OCI-LY7 (cell line): ENCODE data around the gene KLF15. TPM values are rescaled to one million over a fixed set of nuclear protein-coding genes. Genes with fewer than 3 reads are reported as not detected.

ENCODE experiments used
- BruUV-seq: library from RNA; stranded (reverse); fragments of 400-500 nt; replicated peaks from 2 replicates; lab custom pipeline; 2021; lab: Mats Ljungman, UMichigan
- CTCF ChIA-PET: fragments of 300-600 bp; sonication (Branson Sonifier 250); formaldehyde crosslinking; loops from one replicate; lab custom pipeline; 2022; ENCODE audit warnings: antibody characterized with exemption; ENCODE audit not compliant: unreplicated experiment; lab: Charles Lee
- POLR2A ChIA-PET: fragments of 300-600 bp; sonication (Branson Sonifier 250); formaldehyde crosslinking; loops from one replicate; lab custom pipeline; 2022; ENCODE audit warnings: antibody characterized with exemption; lab: Charles Lee
- DNase-seq: peaks from one replicate; pipeline ENCODE4 v3.0.0-alpha.2; 2015; ENCODE audit warnings: low spot score
- H2AFZ ChIP-seq: fragments of 200-600 bp; sonication (generic), shearing (Covaris generic); 2 replicates; pipeline ENCODE4 v1.6.1; 2014; ENCODE audit warnings: mild to moderate bottlenecking, antibody characterized with exemption, low read length, moderate library complexity
- H3K27ac ChIP-seq: fragments of 200-600 bp; sonication (generic); 2 replicates; pipeline ENCODE4 v1.5.1; 2014; ENCODE audit warnings: mixed run types, low read depth, mild to moderate bottlenecking, moderate library complexity, low read length, inconsistent platforms; ENCODE audit not compliant: poor library complexity, severe bottlenecking
- H3K36me3 ChIP-seq: fragments of 200-600 bp; sonication (generic); 2 replicates; pipeline ENCODE4 v1.6.1; 2014; ENCODE audit warnings: mild to moderate bottlenecking, antibody characterized with exemption, low read length, moderate library complexity, mixed read lengths; ENCODE audit not compliant: insufficient read depth
- H3K4me1 ChIP-seq: fragments of 200-600 bp; sonication (generic); 2 replicates; pipeline ENCODE4 v1.5.1; 2014; ENCODE audit warnings: mild to moderate bottlenecking, low read length; ENCODE audit not compliant: insufficient read depth, poor library complexity, severe bottlenecking
- H3K4me2 ChIP-seq: fragments of 200-600 bp; sonication (generic); 2 replicates; pipeline ENCODE4 v1.6.1; 2014; ENCODE audit warnings: mild to moderate bottlenecking, low read length
- H3K4me3 ChIP-seq: fragments of 200-600 bp; sonication (generic); 2 replicates; pipeline ENCODE4 v1.5.1; 2014; ENCODE audit warnings: mild to moderate bottlenecking, low read depth, low read length; ENCODE audit not compliant: poor library complexity, severe bottlenecking
- H3K79me2 ChIP-seq: fragments of 200-600 bp; sonication (generic); 2 replicates; pipeline ENCODE4 v1.6.1; 2016; ENCODE audit warnings: low read depth, mild to moderate bottlenecking, low read length, moderate library complexity, mixed read lengths; ENCODE audit not compliant: insufficient read depth
- H3K9me2 ChIP-seq: fragments of 200-600 bp; sonication (generic); 2 replicates; pipeline ENCODE4 v1.6.1; 2016; ENCODE audit warnings: mild to moderate bottlenecking, low read length, mixed read lengths; ENCODE audit not compliant: insufficient read depth
- H3K9me3 ChIP-seq: fragments of 200-600 bp; sonication (generic); 2 replicates; pipeline ENCODE4 v1.6.1; 2014; ENCODE audit warnings: mild to moderate bottlenecking, mixed run types, low read length, mixed read lengths
- H4K20me1 ChIP-seq: fragments of 200-600 bp; sonication (generic); 2 replicates; pipeline ENCODE4 v1.6.1; 2014; ENCODE audit warnings: mild to moderate bottlenecking, antibody characterized with exemption, low read length, moderate library complexity, mixed read lengths; ENCODE audit not compliant: insufficient read depth
- EZH2phosphoT487 ChIP-seq: fragments of 200-600 bp; sonication (generic); IDR thresholded peaks from 2 replicates; pipeline ENCODE4 v1.6.1; 2018; ENCODE audit warnings: low read depth, borderline replicate concordance, mild to moderate bottlenecking, mixed run types, antibody characterized with exemption, low read length, moderate library complexity, mixed read lengths
- intact Hi-C: fragments of 100-400 bp; cut with micrococcal nuclease; formaldehyde crosslinking; loops from one replicate; pipeline ENCODE4 v1.10.0; 2022; ENCODE audit not compliant: unreplicated experiment
- total RNA-seq, 2 experiments: library from RNA; depleted of rRNA in 1 of 2; stranded (reverse); fragments of >200 nt in 1 of 2; shearing (Covaris generic) in 1 of 2; gene quantifications; 2 replicates each; pipeline ENCODE4 v1.2.3, GENCODE V29; 2014 to 2022
- TF ChIP-seq, protein P1 (sequence below): fragments of 200-600 bp; sonication (generic); conservative IDR thresholded peaks from 2 replicates; pipeline ENCODE4 v1.5.1; 2014; ENCODE audit warnings: mild to moderate bottlenecking, antibody characterized with exemption, low read length, moderate library complexity, mixed read lengths

Gene KLF15
- total RNA-seq, 2 experiments from 2014 or later = 12.3 to 26.4 TPM

GRCh38 chr3:126343649-126344035 lies 13.6 kb downstream of the KLF15 start:
- H4K20me1 ChIP-seq = no peaks in the 10 kb centered on the region; the same call in 1 of the 2 replicates
- no peaks in the 10 kb centered on the region for H3K9me3 ChIP-seq
- H2AFZ ChIP-seq = no peak overlapping the region
- POLR2A ChIA-PET = interaction anchor here (1.3 kb wide), 1 partner anchor 11 kb away, joined by 3 read pairs; no protein-coding TSS in a partner anchor
- H3K4me1 ChIP-seq = no peaks in the 10 kb centered on the region
- BruUV-seq = no TSS peak
- no peaks in the 10 kb centered on the region for H3K9me2 ChIP-seq
- intact Hi-C loops = no loop called here
- H3K36me3 ChIP-seq = no peaks in the 10 kb centered on the region
- DNase-seq = no peak
- TF ChIP-seq, protein P1, sequence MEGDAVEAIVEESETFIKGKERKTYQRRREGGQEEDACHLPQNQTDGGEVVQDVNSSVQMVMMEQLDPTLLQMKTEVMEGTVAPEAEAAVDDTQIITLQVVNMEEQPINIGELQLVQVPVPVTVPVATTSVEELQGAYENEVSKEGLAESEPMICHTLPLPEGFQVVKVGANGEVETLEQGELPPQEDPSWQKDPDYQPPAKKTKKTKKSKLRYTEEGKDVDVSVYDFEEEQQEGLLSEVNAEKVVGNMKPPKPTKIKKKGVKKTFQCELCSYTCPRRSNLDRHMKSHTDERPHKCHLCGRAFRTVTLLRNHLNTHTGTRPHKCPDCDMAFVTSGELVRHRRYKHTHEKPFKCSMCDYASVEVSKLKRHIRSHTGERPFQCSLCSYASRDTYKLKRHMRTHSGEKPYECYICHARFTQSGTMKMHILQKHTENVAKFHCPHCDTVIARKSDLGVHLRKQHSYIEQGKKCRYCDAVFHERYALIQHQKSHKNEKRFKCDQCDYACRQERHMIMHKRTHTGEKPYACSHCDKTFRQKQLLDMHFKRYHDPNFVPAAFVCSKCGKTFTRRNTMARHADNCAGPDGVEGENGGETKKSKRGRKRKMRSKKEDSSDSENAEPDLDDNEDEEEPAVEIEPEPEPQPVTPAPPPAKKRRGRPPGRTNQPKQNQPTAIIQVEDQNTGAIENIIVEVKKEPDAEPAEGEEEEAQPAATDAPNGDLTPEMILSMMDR = no peak
- no peak for TF ChIP-seq EZH2phosphoT487
- no peaks in the 10 kb centered on the region for H3K79me2 ChIP-seq
- CTCF ChIA-PET = no interaction called here
- H3K4me2 ChIP-seq = no peak overlapping the region
- no peak overlapping the region for H3K27ac ChIP-seq
- no peak overlapping the region for H3K4me3 ChIP-seq

DNA sequence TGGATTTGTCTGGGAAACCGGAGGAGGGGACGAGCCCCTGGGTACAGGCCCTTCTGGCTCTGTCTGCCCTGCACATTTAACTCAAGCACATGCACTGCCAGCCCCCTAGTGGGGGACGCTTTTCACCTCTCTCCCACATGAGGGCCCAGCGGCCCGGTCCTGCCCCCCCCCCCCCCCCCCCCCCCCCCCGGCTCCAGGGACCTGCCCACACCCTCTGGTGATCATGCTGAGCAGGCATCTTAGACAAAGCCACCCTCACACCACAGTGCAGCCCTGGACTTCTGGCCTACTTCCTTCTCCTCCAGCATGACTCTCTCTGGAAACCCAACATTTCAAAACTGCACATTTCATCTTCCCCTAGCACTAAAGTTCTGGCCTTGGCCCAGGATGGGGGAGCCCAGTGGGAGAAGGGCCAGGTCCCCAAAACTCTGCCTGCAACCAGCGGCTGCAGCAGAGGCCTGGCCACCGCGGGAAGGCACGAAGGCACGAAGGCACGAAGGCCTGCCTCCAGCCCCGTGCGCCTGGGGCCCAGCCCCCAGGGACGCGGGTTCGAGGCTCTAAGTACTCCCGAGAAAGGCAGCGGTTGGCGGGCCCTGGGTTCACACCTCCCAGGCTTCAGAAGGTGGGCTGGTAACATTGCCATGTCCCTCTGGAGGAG lies 14.1 kb downstream of the KLF15 start:
- no peaks in the 10 kb centered on the region for H3K9me3 ChIP-seq
- no peaks in the 10 kb centered on the region for H3K4me1 ChIP-seq
- no peaks in the 10 kb centered on the region; the same call in 1 of the 2 replicates for H4K20me1 ChIP-seq
- H3K27ac ChIP-seq = no peak overlapping the region
- H2AFZ ChIP-seq = no peak overlapping the region
- no peaks in the 10 kb centered on the region for H3K9me2 ChIP-seq
- no peaks in the 10 kb centered on the region for H3K79me2 ChIP-seq
- no peak for TF ChIP-seq EZH2phosphoT487
- TF ChIP-seq, protein P1 = no peak
- no peak overlapping the region for H3K4me2 ChIP-seq
- intact Hi-C loops = no loop called here
- no peak for DNase-seq
- no TSS peak for BruUV-seq
- CTCF ChIA-PET = no interaction called here
- POLR2A ChIA-PET = interaction anchor here (1.3 kb wide), 1 partner anchor 11 kb away, joined by 3 read pairs; no protein-coding TSS in a partner anchor
- H3K36me3 ChIP-seq = no peaks in the 10 kb centered on the region
- H3K4me3 ChIP-seq = no peak overlapping the region

- ChIA-PET CTCF (no interaction called here), POLR2A (interaction anchor here (0.9 kb wide), 1 partner anchor 128 kb away, joined by 3 read pairs; no protein-coding TSS in a partner anchor)
- Histone ChIP-seq H3K36me3 (no peaks in the 10 kb centered on the region), H3K4me3 (no peak overlapping the region), H3K79me2 (no peaks in the 10 kb centered on the region), H3K9me2 (no peaks in the 10 kb centered on the region), H3K4me1 (no peaks in the 10 kb centered on the region), H2AFZ (no peak overlapping the region), H3K27ac (no peak overlapping the region), H3K9me3 (no peaks in the 10 kb centered on the region), H3K4me2 (no peak overlapping the region), H4K20me1 (no peaks in the 10 kb centered on the region)
- no peak for DNase-seq
- TF ChIP-seq EZH2phosphoT487 = no peak
- TF ChIP-seq, protein P1 = no peak
- no TSS peak for BruUV-seq
- intact Hi-C loops = no loop called here
These were observed 15.0 kb downstream of the KLF15 start for GRCh38 chr3:126342211-126342610.
